Activated naive CD4-positive, alpha-beta T cell treated with anti-CD3 and anti-CD28 coated beads for 36 hours (primary cell): ENCODE data around the gene SMKR1. TPM values are rescaled to one million over a fixed set of nuclear protein-coding genes. Genes with fewer than 3 reads are reported as not detected.
"Not testable (repeated sequence)": the region's sequence is repeated elsewhere in the genome, so short reads cannot be mapped to it uniquely, and the experiment has no call there.

ENCODE experiments used
- CTCF ChIA-PET: fragments of 350-600 bp; sonication (Branson Sonifier 250); formaldehyde crosslinking; loops from one replicate; lab custom pipeline; 2021; ENCODE audit warnings: antibody characterized with exemption; lab: Charles Lee
- DNase-seq: peaks from one replicate; pipeline ENCODE4 v3.0.0-alpha.2; 2020
- H3K27ac Mint-ChIP-seq: one replicate; pipeline ENCODE4 v1.8.0; 2021; ENCODE audit warnings: mild to moderate bottlenecking, mixed read lengths
- H3K27me3 Mint-ChIP-seq: one replicate; pipeline ENCODE4 v1.8.0; 2021; ENCODE audit warnings: low read depth, mixed read lengths
- H3K36me3 Mint-ChIP-seq: one replicate; pipeline ENCODE4 v1.8.0; 2021; ENCODE audit warnings: low read depth, mixed read lengths
- H3K4me1 Mint-ChIP-seq: one replicate; pipeline ENCODE4 v1.8.0; 2021; ENCODE audit warnings: low read depth, mixed read lengths
- H3K4me3 Mint-ChIP-seq: one replicate; pipeline ENCODE4 v1.8.0; 2021; ENCODE audit warnings: mild to moderate bottlenecking, moderate library complexity, mixed read lengths
- H3K9me3 Mint-ChIP-seq: one replicate; pipeline ENCODE4 v1.8.0; 2021; ENCODE audit warnings: mixed read lengths
- intact Hi-C: fragments of 100-400 bp; cut with micrococcal nuclease; formaldehyde crosslinking; loops from one replicate; pipeline ENCODE4 v1.15.1; 2023
- total RNA-seq, 2 experiments: library from RNA; stranded (reverse); gene quantifications; one replicate each; pipeline ENCODE4 v1.2.3, GENCODE V29; 2021

Gene SMKR1
- total RNA-seq, 2 experiments from 2014 or later = 0.99 to 1.2 TPM

DNA sequence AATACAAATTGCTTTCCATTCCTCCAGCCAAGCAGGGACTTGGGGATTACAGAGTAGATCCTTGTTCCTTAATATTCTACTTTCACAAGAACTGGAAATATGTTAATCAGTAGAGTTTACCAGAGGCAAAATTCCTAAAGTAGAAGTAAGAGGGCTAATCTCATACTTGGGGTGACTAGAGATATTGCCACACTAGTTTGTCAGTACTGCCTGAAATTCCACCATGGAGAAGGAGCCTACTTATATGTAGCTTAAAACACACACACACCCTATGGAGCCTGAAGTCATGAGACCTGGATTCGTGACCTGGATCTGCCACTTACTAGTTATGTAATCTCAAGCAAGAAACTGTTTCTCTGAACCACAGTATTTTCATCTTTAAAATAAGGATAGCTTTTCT is 34.2 kb upstream of the SMKR1 start:
- Mint-ChIP-seq H3K27ac (no peak overlapping the region), H3K9me3 (no peaks in the 10 kb centered on the region), H3K36me3 (peaks cover 58% of the 10 kb centered on the region), H3K27me3 (no peaks in the 10 kb centered on the region), H3K4me1 (peaks cover 12% of the 10 kb centered on the region), H3K4me3 (no peak overlapping the region)
- no peak for DNase-seq
- intact Hi-C loops = no loop called here
- CTCF ChIA-PET = no interaction called here

DNA sequence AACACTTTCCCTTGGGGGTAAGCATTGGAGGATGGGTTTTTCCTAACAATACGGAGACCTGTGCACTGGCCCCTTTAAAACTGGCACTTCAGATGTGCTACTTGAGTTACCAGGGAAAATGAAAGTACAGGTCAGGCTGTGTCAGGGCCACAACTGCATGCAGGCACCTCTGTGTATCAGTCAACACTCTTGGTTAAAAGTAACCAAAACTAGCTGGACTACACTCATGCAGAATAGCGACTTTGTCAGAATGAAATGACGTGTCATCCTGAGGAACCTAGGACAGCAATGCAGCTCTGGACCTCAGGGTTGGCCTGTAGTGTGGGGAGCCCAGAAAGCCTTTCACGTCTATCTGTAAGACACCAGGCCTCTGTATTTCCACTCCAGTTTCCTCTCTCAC is 33.8 kb upstream of the SMKR1 start:
- DNase-seq = no peak
- Mint-ChIP-seq H3K27me3 (no peaks in the 10 kb centered on the region), H3K36me3 (peaks cover 57% of the 10 kb centered on the region)

DNA sequence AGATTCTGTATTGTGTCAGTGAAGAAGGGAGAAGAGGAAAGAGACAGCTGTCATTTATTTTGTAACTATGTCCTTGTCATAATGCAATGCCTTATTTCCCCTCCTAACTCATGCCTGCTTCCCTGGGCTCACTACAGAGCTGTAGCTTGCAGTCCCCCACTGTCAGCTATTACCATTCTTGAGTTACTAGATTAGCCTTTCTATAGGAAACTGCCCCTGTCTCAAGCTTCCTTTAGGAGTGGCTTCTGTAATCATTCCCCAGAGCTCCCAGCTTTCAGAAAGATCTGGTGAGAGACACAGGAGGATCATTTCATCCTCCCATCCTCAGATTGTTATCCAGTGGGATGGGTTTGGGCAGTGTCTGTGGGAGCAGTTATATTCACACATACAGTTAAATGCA is 32.4 kb upstream of the SMKR1 start:
- CTCF ChIA-PET = interaction anchor here (0.8 to 5.5 kb wide), 8 partner anchors 16 to 131 kb away, joined by 3 to 45 read pairs (median 4); partner anchors contain the start of gene STRIP2
- no peak for DNase-seq
- no peaks in the 10 kb centered on the region for H3K27me3 Mint-ChIP-seq
- no peaks in the 10 kb centered on the region for H3K9me3 Mint-ChIP-seq
- H3K4me1 Mint-ChIP-seq = peaks cover 12% of the 10 kb centered on the region
- intact Hi-C loops = loop anchor here (2.0 kb wide), 1 partner anchor 245 kb away; the partner anchor contains the start of gene AHCYL2
- H3K36me3 Mint-ChIP-seq = peaks cover 53% of the 10 kb centered on the region
- no peak overlapping the region for H3K27ac Mint-ChIP-seq
- H3K4me3 Mint-ChIP-seq = no peak overlapping the region

More for the DNA sequence above, 33.8 kb upstream of the SMKR1 start:
- Mint-ChIP-seq H3K27ac (no peak overlapping the region), H3K4me3 (no peak overlapping the region), H3K9me3 (no peaks in the 10 kb centered on the region), H3K4me1 (peaks cover 12% of the 10 kb centered on the region)
- intact Hi-C loops = no loop called here
- CTCF ChIA-PET = interaction anchor here (3.6 kb wide), 1 partner anchor 92 kb away, joined by 21 read pairs; no protein-coding TSS in a partner anchor

DNA sequence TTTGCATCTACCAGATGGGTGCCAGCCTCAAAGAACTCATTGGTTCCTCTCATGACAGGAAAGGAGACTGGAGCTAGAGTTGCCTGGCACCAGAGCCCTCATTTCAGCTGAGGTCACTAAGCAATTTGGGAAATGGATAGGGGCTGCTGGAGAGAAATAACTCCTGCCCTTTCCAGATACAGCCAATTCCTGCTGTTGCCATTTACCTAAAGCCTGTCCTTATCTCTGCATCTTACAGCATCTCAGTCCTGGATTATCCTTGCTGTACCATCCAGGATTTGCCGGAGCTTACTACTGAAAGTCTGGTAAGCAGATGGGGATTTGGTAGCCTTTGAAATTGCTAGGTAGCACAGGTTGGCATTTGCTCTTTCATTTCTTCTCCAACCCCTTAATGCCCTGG is 31.9 kb upstream of the SMKR1 start:
- Mint-ChIP-seq H3K4me1 (peaks cover 12% of the 10 kb centered on the region), H3K9me3 (no peaks in the 10 kb centered on the region), H3K36me3 (peaks cover 52% of the 10 kb centered on the region), H3K27ac (peak overlapping the region; percentile 3), H3K4me3 (no peak overlapping the region), H3K27me3 (no peaks in the 10 kb centered on the region)
- intact Hi-C loops = loop anchor here (2.0 kb wide), 1 partner anchor 246 kb away; the partner anchor contains the start of gene AHCYL2
- CTCF ChIA-PET = interaction anchor here (1.0 to 5.5 kb wide), 7 partner anchors 15 to 128 kb away, joined by 3 to 45 read pairs (median 4); no protein-coding TSS in a partner anchor
- no peak for DNase-seq

DNA sequence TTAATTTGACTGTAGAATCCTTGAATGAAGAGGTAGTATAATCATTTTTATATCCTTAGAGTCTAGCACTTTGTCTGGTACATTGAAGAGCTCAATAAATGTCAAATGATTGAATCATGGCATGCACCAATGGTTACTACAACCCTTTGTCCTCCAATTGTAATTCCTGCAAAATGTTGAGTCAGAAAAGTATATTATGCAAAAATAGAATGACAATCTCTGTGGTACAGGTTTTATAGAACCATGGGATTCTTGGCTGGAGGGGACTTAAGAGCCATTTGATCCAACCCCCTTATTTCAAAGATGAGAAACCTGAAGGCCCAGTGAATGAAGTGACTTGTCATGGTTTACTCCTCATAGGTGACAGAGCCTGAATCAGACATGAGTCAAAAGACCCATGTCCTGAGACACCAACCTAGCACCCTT is 30.9 kb upstream of the SMKR1 start:
- Mint-ChIP-seq H3K27ac (peak overlapping the region; percentile 48), H3K36me3 (peaks cover 49% of the 10 kb centered on the region), H3K27me3 (no peaks in the 10 kb centered on the region), H3K9me3 (no peaks in the 10 kb centered on the region), H3K4me1 (peaks cover 12% of the 10 kb centered on the region), H3K4me3 (no peak overlapping the region)
- DNase-seq = no peak
- intact Hi-C loops = loop anchor here (1.0 to 2.0 kb wide), 2 partner anchors 32 to 247 kb away; partner anchors contain the start of gene AHCYL2
- CTCF ChIA-PET = interaction anchor here (0.5 to 5.5 kb wide), 24 partner anchors 9 to 253 kb away, joined by 3 to 45 read pairs (median 4); partner anchors contain the start of gene STRIP2

DNA sequence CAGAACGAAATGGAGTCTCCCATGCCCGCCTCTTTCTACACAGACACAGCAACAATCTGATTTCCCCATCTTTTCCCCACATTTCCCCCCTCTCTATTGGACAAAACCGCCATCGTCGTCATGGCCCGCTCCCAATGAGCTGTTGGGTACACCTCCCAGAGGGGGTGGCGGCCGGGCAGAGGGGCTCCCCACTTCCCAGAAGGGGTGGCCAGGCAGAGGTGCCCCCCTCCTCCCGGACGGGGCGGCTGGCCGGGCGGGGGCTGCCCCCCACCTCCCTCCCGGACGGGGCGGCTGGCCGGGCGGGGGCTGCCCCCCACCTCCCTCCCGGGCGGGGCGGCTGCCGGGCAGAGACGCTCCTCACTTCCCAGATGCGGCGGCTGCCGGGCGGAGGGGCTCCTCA is 26.4 kb upstream of the SMKR1 start:
- peaks cover 54% of the 10 kb centered on the region for H3K36me3 Mint-ChIP-seq
- CTCF ChIA-PET, intact Hi-C loops, H3K4me3 Mint-ChIP-seq, H3K27me3 Mint-ChIP-seq, H3K27ac Mint-ChIP-seq, H3K9me3 Mint-ChIP-seq, H3K4me1 Mint-ChIP-seq, DNase-seq: not testable (repeated sequence)

DNA sequence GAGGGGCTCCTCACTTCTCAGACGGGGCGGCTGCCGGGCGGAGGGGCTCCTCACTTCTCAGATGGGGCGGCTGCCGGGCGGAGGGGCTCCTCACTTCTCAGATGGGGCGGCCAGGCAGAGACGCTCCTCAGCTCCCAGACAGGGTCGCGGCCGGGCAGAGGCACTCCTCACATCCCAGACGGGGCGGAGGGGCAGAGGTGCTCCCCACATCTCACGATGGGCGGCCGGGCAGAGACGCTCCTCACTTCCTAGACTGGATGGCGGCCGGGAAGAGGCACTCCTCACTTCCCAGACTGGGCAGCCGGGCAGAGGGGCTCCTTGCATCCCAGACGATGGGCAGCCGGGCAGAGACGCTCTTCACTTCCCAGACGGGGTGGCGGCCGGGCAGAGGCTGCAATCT is 25.9 kb upstream of the SMKR1 start:
- CTCF ChIA-PET, H3K9me3 Mint-ChIP-seq, DNase-seq, H3K27ac Mint-ChIP-seq, intact Hi-C loops, H3K4me3 Mint-ChIP-seq, H3K27me3 Mint-ChIP-seq, H3K4me1 Mint-ChIP-seq: not testable (repeated sequence)
- peaks cover 55% of the 10 kb centered on the region for H3K36me3 Mint-ChIP-seq

DNA sequence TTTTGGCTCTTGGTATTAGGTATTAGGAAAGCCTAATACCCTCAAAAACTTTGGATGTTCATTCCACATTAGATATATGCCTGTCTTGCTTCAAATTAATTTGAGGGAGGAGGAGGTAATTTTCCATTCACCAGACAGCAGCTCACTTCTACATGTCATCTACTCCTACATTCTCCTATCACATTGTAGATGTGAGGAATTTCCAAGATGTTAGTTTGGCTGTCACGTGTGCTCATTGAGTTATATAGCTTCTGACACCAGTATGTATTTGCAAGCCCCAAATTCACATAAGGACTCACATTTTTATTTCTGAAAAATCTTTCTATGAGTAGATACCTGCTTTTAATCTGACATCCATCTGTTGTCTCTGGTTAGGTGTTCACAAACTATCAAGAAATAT is 22.5 kb upstream of the SMKR1 start:
- intact Hi-C loops = no loop called here
- no peak for DNase-seq
- Mint-ChIP-seq H3K36me3 (peaks cover 60% of the 10 kb centered on the region), H3K4me1 (no peaks in the 10 kb centered on the region), H3K27me3 (no peaks in the 10 kb centered on the region), H3K9me3 (no peaks in the 10 kb centered on the region), H3K27ac (no peak overlapping the region), H3K4me3 (no peak overlapping the region)
- CTCF ChIA-PET = interaction anchor here (1.4 kb wide), 1 partner anchor 112 kb away, joined by 3 read pairs; no protein-coding TSS in a partner anchor

DNA sequence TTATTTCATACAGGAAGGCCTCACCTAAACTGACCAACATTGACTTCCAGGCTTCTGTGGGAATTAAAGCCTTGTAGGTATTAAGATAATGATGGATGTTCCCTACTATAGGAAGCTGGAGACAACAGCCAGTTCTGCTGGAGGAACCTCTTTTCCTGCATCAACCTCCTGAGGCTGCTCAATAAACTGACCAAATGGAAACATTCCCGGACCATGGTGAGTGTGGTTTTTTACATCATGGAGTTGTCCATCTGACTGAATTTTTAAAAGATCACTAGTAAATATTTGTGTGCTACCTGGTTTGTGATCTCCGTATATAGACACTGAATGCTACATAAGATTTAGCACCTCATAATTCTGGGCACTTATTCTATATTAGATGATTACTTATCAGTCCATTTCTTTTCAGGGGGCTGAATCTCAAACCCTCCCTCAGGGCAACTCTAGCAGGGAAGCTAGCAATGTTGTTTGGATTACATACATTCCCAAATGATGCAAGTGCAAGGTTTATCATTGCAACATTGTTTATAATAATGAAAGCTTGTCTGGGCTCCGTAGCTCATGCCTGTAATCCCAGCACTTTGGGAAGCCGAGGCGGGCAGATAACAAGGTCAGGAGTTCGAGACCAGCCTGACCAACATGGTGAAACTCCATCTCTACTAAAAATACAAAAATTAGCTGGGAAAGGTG is 21.5 kb upstream of the SMKR1 start:
- CTCF ChIA-PET = interaction anchor here (1.0 to 1.4 kb wide), 2 partner anchors 41 to 113 kb away, joined by 3 read pairs; no protein-coding TSS in a partner anchor
- H3K36me3 Mint-ChIP-seq = peaks cover 55% of the 10 kb centered on the region
- H3K27ac Mint-ChIP-seq = no peak overlapping the region

DNA sequence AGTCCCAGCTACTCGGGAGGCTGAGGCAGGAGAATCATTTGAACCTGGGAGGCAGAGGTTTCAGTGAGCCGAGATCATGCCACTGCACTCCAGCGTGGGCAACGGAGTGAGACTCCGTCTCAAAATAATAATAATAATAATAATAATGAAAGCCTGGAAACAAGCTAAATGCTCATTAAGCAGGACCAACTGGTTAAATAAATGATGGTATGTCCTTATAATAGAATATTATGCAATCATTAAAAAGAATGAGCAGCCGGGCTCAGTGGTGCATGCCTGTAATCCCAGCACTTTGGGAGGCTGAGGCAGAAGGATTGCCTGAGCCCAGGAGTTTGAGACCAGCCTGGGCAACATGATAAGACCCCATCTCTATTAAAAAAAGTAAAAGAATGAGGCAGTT is 21.0 kb upstream of the SMKR1 start:
- intact Hi-C loops, DNase-seq: not testable (repeated sequence)

More for the DNA sequence above, 21.5 kb upstream of the SMKR1 start:
- Mint-ChIP-seq H3K9me3 (no peaks in the 10 kb centered on the region), H3K4me1 (no peaks in the 10 kb centered on the region), H3K4me3 (no peak overlapping the region), H3K27me3 (no peaks in the 10 kb centered on the region)
- DNase-seq = no peak
- intact Hi-C loops = no loop called here

DNA sequence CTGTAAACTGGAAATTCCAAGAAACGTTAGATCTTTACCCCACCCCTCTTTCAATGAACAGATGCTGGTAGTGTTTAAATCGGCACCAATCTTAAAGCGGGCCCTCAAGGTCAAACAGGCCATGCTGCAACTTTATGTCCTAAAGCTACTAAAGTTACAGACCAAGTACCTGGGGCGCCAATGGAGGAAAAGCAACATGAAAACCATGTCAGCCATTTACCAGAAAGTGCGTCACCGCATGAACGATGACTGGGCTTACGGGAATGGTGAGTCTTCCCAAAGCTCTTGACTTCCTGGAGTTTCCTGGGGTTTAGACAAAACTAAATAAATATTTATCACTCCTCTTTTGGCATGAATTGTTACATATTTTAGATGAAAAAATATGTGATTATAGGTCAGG is 19.6 kb upstream of the SMKR1 start:
- intact Hi-C loops = no loop called here
- Mint-ChIP-seq H3K27me3 (no peaks in the 10 kb centered on the region), H3K4me3 (no peak overlapping the region), H3K27ac (no peak overlapping the region), H3K4me1 (no peaks in the 10 kb centered on the region), H3K9me3 (no peaks in the 10 kb centered on the region), H3K36me3 (peaks cover 59% of the 10 kb centered on the region)
- CTCF ChIA-PET = no interaction called here
- DNase-seq = no peak

More for the DNA sequence above, 21.0 kb upstream of the SMKR1 start:
- not testable (repeated sequence) for H3K4me3 Mint-ChIP-seq, H3K9me3 Mint-ChIP-seq, H3K4me1 Mint-ChIP-seq, H3K27me3 Mint-ChIP-seq, H3K27ac Mint-ChIP-seq
- H3K36me3 Mint-ChIP-seq = peaks cover 60% of the 10 kb centered on the region
- CTCF ChIA-PET = interaction anchor here (1.0 kb wide), 1 partner anchor 42 kb away, joined by 3 read pairs; no protein-coding TSS in a partner anchor

DNA sequence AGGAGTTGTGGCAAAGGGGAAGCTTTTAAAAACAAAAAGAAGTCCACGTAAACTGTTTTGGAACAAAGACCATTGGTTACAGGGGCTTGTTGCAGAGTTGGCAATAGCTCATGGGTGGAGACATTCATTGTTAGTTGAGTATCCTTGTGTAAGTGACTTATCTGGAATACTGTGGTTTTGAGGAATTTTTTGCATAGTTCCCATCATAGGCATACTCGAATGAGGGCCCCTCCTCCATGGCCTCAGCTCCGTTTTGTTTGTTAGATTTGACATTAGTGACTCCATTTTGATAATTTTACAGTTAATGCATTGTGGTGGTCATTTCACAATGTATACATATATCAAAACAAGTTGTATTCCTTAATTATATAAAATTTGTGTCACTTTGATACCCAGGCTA is 12.8 kb upstream of the SMKR1 start:
- Mint-ChIP-seq H3K36me3 (peaks cover 29% of the 10 kb centered on the region), H3K27me3 (no peaks in the 10 kb centered on the region), H3K9me3 (no peaks in the 10 kb centered on the region), H3K4me1 (peaks cover 10% of the 10 kb centered on the region), H3K4me3 (no peak overlapping the region), H3K27ac (no peak overlapping the region)
- CTCF ChIA-PET = no interaction called here
- intact Hi-C loops = no loop called here
- no peak for DNase-seq
